Ascending aorta (tissue), 2 donors: ENCODE results near the gene HTRA2. TPM values are rescaled to one million over a fixed set of nuclear protein-coding genes. Genes with fewer than 3 reads are reported as not detected.
A peak's percentile ranks its signal among the peaks of the same experiment; 100 is the strongest.

Experiments
- DNase-seq, 2 donors: peaks; one replicate each; pipeline ENCODE4 v3.0.0-alpha.2; 2019; ENCODE audit warnings: low spot score in 2 of 2
- H3K27ac ChIP-seq, 2 donors: fragments of 200-600 bp; sonication (generic); one replicate each; pipeline ENCODE4 v1.5.1; 2016 to 2017; ENCODE audit warnings: mild to moderate bottlenecking in 1 of 2
- H3K27me3 ChIP-seq: fragments of 200-600 bp; sonication (generic); one replicate; pipeline ENCODE4 v1.5.1; 2017
- H3K36me3 ChIP-seq, 2 donors: fragments of 200-600 bp; sonication (generic); one replicate each; pipeline ENCODE4 v1.5.1; 2016
- H3K4me1 ChIP-seq, 2 donors: fragments of 200-600 bp; sonication (generic); one replicate each; pipeline ENCODE4 v1.5.1; 2016 to 2017; ENCODE audit warnings: mild to moderate bottlenecking in 1 of 2
- H3K4me3 ChIP-seq, 2 donors: fragments of 200-600 bp; sonication (generic); one replicate each; pipeline ENCODE4 v1.5.1; 2016 to 2017; ENCODE audit warnings: mild to moderate bottlenecking in 1 of 2
- H3K9me3 ChIP-seq, 2 donors: fragments of 200-600 bp; sonication (generic); one replicate each; pipeline ENCODE4 v1.5.1; 2016
- intact Hi-C: fragments of 100-400 bp; cut with DNase I; formaldehyde crosslinking; loops from one replicate; pipeline ENCODE4 v1.15.1; 2023
- total RNA-seq: library from RNA; depleted of rRNA; stranded (reverse); fragments of >200 nt; gene quantifications from one replicate; pipeline ENCODE4 v1.1.0, GENCODE V29; 2016
- TF ChIP-seq, protein P1 (sequence below), 3 experiments: fragments of 200-600 bp in 2 of 3; fragments of 450-650 bp in 1 of 3; sonication (generic) in 2 of 3; IDR thresholded peaks; one replicate each; pipeline ENCODE4 v1.5.1; 2016 to 2019; ENCODE audit warnings: antibody characterized with exemption in 3 of 3, mild to moderate bottlenecking in 1 of 3, moderate library complexity in 1 of 3

Gene HTRA2
- total RNA-seq, 1 donor from 2014 or later: 80.1 TPM

DNA sequence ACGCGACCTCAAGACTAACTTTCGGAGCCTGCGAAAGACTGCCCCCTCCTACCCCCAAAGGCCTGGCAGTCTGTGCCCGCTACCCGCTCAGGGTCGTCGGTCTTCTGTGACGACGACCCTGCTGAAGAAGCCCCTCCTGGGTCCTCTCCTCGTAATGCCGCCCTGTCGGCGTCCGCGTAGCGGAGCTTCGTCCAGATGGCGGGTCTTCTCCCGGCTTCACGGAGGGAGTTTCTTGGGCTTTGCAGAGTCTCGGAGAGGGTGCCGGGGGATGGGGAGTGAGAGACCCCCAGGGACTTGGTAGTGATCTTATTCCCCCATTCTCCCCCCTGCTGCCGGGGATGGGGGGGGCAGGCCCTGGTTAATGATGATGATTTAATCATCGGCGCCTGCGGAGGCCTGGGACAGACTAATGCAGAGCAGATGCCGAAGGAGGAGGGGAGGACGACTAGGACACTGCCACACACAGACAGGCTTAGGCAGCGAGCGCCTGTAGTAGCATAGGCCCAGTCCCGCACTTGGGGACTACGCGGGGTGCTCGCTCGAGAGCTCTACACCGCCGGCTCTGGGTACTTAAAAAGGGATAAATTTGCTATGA is 21.7 kb upstream of the HTRA2 start:
- peaks cover 3 to 24% of the 10 kb centered on the region in 2 donors for H3K4me1 ChIP-seq
- peaks cover 7 to 14% of the 10 kb centered on the region in 2 donors for H3K36me3 ChIP-seq
- H3K27ac ChIP-seq: peak overlapping the region; percentile 99
- TF ChIP-seq, protein P1, sequence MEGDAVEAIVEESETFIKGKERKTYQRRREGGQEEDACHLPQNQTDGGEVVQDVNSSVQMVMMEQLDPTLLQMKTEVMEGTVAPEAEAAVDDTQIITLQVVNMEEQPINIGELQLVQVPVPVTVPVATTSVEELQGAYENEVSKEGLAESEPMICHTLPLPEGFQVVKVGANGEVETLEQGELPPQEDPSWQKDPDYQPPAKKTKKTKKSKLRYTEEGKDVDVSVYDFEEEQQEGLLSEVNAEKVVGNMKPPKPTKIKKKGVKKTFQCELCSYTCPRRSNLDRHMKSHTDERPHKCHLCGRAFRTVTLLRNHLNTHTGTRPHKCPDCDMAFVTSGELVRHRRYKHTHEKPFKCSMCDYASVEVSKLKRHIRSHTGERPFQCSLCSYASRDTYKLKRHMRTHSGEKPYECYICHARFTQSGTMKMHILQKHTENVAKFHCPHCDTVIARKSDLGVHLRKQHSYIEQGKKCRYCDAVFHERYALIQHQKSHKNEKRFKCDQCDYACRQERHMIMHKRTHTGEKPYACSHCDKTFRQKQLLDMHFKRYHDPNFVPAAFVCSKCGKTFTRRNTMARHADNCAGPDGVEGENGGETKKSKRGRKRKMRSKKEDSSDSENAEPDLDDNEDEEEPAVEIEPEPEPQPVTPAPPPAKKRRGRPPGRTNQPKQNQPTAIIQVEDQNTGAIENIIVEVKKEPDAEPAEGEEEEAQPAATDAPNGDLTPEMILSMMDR (IDR thresholded peaks at IDR 0.05): no peak
- H3K9me3 ChIP-seq: no peaks in the 10 kb centered on the region
- H3K4me3 ChIP-seq: peak overlapping the region; percentile 76 to 78
- peaks cover 3% of the 10 kb centered on the region for H3K27me3 ChIP-seq
- intact Hi-C loops: loop anchor here (1.0 to 5.0 kb wide), 7 partner anchors 21 to 329 kb away; partner anchors contain the start of genes AUP1, DOK1, HTRA2 and INO80B
- no peak for DNase-seq

DNA sequence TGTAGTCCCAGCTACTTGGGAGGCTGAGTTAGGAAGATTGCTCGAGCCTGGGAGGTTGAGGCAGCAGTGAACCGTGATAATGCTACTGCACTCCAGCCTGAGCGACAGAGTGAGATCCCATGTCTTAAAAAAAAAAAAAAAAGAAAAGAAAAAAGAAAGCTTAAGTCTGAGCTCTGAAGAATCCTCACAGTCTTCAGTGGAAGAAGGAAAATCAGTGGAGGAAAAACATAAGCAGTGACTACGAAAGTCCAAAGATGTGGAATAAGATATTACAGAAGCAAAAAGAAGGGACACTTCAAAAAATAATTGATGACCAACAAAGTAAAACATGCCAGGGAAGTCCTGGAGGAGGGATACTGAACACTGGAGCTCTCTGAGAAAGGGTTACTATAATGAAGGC is 19.5 kb upstream of the HTRA2 start:
- intact Hi-C loops: no loop called here
- Histone ChIP-seq H3K27me3 (peaks cover 26% of the 10 kb centered on the region), H3K27ac (no peak overlapping the region), H3K9me3 (no peaks in the 10 kb centered on the region), H3K4me3 (no peak overlapping the region), H3K4me1 (peaks cover 8 to 27% of the 10 kb centered on the region in 2 donors), H3K36me3 (peaks cover 2 to 8% of the 10 kb centered on the region in 2 donors)
- no peak for DNase-seq
- TF ChIP-seq, protein P1 (IDR thresholded peaks at IDR 0.05): no peak

DNA sequence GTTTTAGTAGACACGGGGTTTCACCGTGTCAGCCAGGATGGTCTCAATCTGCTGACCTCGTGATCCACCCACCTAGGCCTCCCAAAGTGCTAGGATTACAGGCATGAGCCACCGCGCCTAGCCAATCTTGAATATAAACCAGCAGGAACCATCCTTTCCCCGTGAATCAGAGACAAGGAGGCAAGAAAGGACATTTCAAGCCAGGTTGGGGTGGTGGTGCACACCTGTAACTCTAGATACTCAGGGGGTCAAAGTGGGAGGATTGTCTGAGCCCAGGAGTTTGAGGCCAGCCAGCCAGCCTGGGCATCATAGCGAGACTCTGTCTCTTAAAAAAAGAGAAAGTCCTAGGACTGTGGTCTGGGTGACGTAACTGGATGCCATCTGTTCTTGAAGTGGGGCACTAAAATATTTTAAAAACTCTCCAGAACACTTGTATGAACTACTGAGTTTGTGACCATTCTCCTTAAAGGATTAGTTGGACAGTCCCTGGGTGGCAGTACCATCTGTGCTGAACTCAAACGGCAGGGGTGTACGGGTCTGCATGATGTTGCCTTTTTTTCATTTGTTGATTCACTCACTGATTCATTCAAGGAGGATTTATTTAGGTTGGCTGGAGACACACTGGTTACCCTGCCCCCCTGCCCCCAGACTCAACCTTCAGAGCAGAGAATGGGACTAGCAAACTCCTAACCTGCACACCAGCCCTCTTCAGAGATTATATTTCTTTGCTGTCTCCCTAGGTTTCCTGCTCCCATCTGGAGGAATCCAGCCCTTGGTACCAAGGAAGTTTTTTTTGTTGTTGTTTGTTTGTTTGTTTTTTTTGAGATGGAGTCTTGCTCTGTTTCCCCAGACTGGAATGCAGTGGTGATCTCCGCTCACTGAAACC is 18.4 kb upstream of the HTRA2 start:
- intact Hi-C loops: no loop called here
- no peaks in the 10 kb centered on the region for H3K9me3 ChIP-seq
- TF ChIP-seq, protein P1 (IDR thresholded peaks at IDR 0.05): no peak
- no peak overlapping the region for H3K27ac ChIP-seq
- peaks cover 36% of the 10 kb centered on the region for H3K27me3 ChIP-seq
- H3K4me1 ChIP-seq: peaks cover 18 to 27% of the 10 kb centered on the region in 2 donors
- H3K4me3 ChIP-seq: no peak overlapping the region
- H3K36me3 ChIP-seq: no peaks in the 10 kb centered on the region
- no peak for DNase-seq

DNA sequence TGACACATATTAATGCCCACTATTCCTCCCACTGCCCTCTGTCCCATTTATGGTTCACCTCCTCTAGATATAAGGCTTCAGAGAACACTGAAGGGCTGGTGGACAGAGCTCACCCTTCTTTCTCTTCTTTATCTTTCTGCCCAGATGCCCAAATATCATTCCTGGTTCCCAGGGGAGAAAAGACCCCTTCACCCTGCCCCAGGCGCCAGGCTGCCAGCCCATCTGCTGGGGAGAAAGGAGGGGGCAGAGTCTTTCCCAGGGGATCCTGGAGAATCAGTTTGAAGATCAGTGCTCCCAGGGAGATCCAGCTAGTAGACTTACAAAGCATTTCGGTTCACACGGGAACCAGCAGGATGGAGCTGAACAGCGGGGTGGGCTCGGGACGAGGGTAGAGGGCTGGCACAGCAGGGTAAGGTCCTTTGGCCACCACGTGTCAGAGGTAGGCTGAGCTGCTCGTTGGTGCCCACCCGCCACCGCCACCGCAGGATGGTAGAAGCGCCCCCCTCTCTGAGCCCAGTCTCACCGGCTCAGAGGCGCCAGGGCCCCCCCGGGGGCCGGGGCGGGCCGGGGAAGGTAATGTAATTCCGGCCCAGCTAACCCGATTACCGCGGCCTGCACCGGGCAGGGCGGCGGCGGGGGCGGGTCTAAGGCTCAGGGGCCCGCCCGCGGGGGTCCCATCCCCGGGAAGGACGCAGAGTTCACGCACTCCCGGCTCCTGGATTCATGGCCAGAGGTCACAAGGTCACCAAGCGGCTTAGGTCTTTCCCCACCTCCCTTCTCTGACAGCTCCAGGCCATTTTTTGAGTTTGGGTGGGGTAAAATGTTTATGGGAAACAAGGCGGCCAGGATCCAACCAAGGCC is 16.8 kb upstream of the HTRA2 start:
- H3K27me3 ChIP-seq: peaks cover 39% of the 10 kb centered on the region
- H3K36me3 ChIP-seq: no peaks in the 10 kb centered on the region
- H3K9me3 ChIP-seq: no peaks in the 10 kb centered on the region
- H3K4me3 ChIP-seq: no peak overlapping the region
- peaks cover 18 to 19% of the 10 kb centered on the region in 2 donors for H3K4me1 ChIP-seq
- intact Hi-C loops: no loop called here
- H3K27ac ChIP-seq: no peak overlapping the region
- no peak for DNase-seq
- TF ChIP-seq, protein P1 (IDR thresholded peaks at IDR 0.05): no peak

DNA sequence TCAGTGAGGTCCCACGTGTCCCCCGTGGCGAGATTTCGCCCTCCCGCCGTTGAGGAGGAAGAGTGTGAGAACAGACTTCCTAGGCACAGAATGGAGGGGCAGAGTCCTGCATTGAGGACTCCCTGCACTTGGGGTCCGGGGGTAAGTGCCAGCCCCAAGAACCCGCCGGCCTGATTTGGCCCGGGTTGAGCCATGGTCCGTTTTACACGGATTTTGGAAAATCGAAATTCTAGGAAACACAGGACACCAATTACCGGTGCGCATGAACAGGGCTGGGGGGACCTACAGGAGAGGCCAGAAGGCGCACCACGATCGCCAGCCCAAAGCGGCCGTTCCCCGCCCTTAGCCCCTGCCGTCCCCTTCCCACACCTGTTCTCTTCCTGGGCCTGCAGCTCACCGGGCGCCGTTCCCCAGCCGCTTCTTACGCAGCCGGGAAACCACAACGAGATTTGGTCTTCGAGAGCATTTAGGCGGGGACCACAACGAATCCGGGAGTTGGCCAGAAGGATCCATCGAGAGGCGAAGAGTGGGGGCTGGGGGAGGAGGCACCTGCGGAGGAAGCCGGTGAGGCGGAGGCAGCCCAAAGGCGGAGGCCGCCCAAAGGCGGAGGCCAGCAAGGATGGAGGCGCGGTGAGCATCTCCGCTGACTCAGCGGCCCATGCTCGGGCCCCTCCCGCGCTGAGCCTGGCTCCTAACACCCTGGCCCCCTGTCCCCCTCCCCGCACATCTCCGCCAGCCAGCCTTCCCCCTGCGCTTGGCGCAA is 15.9 kb upstream of the HTRA2 start:
- H3K27ac ChIP-seq: no peak overlapping the region
- peak overlapping the region in 1 of 2 donors; percentile 58 for H3K4me3 ChIP-seq
- intact Hi-C loops: no loop called here
- DNase-seq: no peak
- no peaks in the 10 kb centered on the region for H3K36me3 ChIP-seq
- H3K27me3 ChIP-seq: peaks cover 39% of the 10 kb centered on the region
- TF ChIP-seq, protein P1 (IDR thresholded peaks at IDR 0.05): no peak
- H3K9me3 ChIP-seq: no peaks in the 10 kb centered on the region
- peaks cover 16 to 18% of the 10 kb centered on the region in 2 donors for H3K4me1 ChIP-seq
